GM06990 (cell line): Measurements from ENCODE around the gene PARVA.

Experiments used
- DNase-seq: peaks from one replicate; pipeline ENCODE4 v3.0.0-alpha.2; 2011; ENCODE audit not compliant: insufficient read length; ENCODE audit errors: extremely low read depth
- H3K27me3 ChIP-seq: replicated peaks from 2 replicates; pipeline ENCODE4 v1.6.0; 2011; ENCODE audit warnings: low read length; ENCODE audit not compliant: control insufficient read depth, insufficient read depth
- H3K36me3 ChIP-seq: 2 replicates; pipeline ENCODE4 v1.5.1; 2011; ENCODE audit warnings: low read length; ENCODE audit not compliant: control insufficient read depth, insufficient read depth
- H3K4me3 ChIP-seq: replicated peaks from 2 replicates; pipeline ENCODE4 v1.5.1; 2011; ENCODE audit warnings: low read depth, mild to moderate bottlenecking, control low read depth, low read length
- TF ChIP-seq, protein P1 (sequence below): IDR thresholded peaks from 2 replicates; pipeline ENCODE4 v1.5.1; 2011; ENCODE audit warnings: low read length, control low read depth, mild to moderate bottlenecking, inconsistent platforms; ENCODE audit not compliant: insufficient read depth, poor library complexity, severe bottlenecking

The PARVA gene

DNA sequence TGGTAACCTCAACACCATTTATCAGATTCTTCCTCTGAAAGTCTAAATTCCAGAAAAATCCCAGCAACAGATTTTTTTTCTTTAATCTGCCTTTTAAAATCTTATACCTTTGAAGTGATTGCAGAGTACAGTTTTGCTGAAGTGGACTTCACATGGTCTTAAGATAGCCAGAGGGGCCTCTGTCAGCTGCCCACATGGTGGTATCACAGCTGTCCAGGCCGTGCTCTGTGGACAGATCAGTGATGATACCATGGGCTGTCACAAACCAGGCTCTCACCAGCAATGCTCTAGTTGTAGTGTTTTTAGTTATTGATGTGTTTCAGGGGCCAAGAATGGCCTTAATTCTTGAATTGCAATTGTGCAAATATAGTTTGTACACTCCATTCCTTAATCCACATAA is 44.0 kb downstream of the PARVA start:
- TF ChIP-seq, protein P1, sequence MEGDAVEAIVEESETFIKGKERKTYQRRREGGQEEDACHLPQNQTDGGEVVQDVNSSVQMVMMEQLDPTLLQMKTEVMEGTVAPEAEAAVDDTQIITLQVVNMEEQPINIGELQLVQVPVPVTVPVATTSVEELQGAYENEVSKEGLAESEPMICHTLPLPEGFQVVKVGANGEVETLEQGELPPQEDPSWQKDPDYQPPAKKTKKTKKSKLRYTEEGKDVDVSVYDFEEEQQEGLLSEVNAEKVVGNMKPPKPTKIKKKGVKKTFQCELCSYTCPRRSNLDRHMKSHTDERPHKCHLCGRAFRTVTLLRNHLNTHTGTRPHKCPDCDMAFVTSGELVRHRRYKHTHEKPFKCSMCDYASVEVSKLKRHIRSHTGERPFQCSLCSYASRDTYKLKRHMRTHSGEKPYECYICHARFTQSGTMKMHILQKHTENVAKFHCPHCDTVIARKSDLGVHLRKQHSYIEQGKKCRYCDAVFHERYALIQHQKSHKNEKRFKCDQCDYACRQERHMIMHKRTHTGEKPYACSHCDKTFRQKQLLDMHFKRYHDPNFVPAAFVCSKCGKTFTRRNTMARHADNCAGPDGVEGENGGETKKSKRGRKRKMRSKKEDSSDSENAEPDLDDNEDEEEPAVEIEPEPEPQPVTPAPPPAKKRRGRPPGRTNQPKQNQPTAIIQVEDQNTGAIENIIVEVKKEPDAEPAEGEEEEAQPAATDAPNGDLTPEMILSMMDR: no peak
- no peak overlapping the region for H3K4me3 ChIP-seq
- no peak for DNase-seq
- H3K36me3 ChIP-seq: no peaks in the 10 kb centered on the region
- no peaks in the 10 kb centered on the region for H3K27me3 ChIP-seq

- no peaks in the 10 kb centered on the region for H3K36me3 ChIP-seq
- no peak for DNase-seq
- TF ChIP-seq, protein P1: no peak
- no peaks in the 10 kb centered on the region for H3K27me3 ChIP-seq
- no peak overlapping the region for H3K4me3 ChIP-seq
Measured at GRCh38 chr11:12426176-12426575, 48.8 kb downstream of the PARVA start.

- Histone ChIP-seq H3K4me3 (no peak overlapping the region), H3K27me3 (no peaks in the 10 kb centered on the region), H3K36me3 (no peaks in the 10 kb centered on the region)
- TF ChIP-seq, protein P1: no peak
- DNase-seq: no peak
Measured at GRCh38 chr11:12429155-12429554, 51.8 kb downstream of the PARVA start.

GRCh38 chr11:12430351-12430750 is 53.0 kb downstream of the PARVA start:
- Histone ChIP-seq H3K36me3 (no peaks in the 10 kb centered on the region), H3K27me3 (no peaks in the 10 kb centered on the region), H3K4me3 (no peak overlapping the region)
- DNase-seq: no peak
- TF ChIP-seq, protein P1: no peak

GRCh38 chr11:12430954-12431595 is 53.7 kb downstream of the PARVA start:
- Histone ChIP-seq H3K4me3 (no peak overlapping the region), H3K27me3 (no peaks in the 10 kb centered on the region; the same call in 1 of the 2 replicates), H3K36me3 (no peaks in the 10 kb centered on the region)
- TF ChIP-seq, protein P1: no peak
- DNase-seq: no peak

DNA sequence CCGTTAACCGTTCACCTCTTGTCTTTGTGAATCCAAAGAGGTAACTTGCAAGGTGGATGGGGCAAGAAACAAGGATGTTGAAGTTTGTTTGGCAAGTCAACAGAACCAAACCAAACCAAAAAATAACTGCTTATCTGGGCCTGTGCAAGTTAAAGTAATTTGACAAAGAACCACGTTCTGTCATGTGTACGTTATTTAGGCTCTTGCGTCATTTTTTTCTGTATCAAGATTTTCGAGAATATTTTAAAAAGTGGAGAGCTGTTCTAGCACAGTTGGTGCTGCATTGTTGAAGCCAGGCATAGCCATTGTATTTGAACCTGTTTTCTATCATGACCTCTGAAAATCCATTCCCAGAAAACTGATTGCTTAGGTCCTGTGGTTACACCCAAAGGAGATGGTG is 55.1 kb downstream of the PARVA start:
- Histone ChIP-seq H3K36me3 (no peaks in the 10 kb centered on the region), H3K4me3 (no peak overlapping the region), H3K27me3 (no peaks in the 10 kb centered on the region; the same call in 1 of the 2 replicates)
- DNase-seq: no peak
- TF ChIP-seq, protein P1: no peak
